Activated naive CD8-positive, alpha-beta T cell treated with anti-CD3 and anti-CD28 coated beads for 36 hours (primary cell): Measurements from ENCODE around the gene ZFAND3. TPM values are rescaled to one million over a fixed set of nuclear protein-coding genes. Genes with fewer than 3 reads are reported as not detected.
"Not testable (repeated sequence)": the region's sequence is repeated elsewhere in the genome, so short reads cannot be mapped to it uniquely, and the experiment has no call there.

Experiments
- DNase-seq: peaks from one replicate; pipeline ENCODE4 v3.0.0; 2021
- H3K27ac Mint-ChIP-seq: one replicate; pipeline ENCODE4 v1.8.0; 2022; ENCODE audit warnings: mild to moderate bottlenecking, moderate library complexity, mixed read lengths
- H3K27me3 Mint-ChIP-seq: one replicate; pipeline ENCODE4 v1.8.0; 2022; ENCODE audit warnings: mild to moderate bottlenecking, mixed read lengths
- H3K36me3 Mint-ChIP-seq: one replicate; pipeline ENCODE4 v1.8.0; 2021; ENCODE audit warnings: mild to moderate bottlenecking, mixed read lengths
- H3K4me1 Mint-ChIP-seq: one replicate; pipeline ENCODE4 v1.8.0; 2021; ENCODE audit warnings: mixed read lengths
- H3K4me3 Mint-ChIP-seq: one replicate; pipeline ENCODE4 v1.8.0; 2022; ENCODE audit warnings: mild to moderate bottlenecking, moderate library complexity, mixed read lengths
- H3K9me3 Mint-ChIP-seq: one replicate; pipeline ENCODE4 v1.8.0; 2022; ENCODE audit warnings: mixed read lengths
- total RNA-seq, 2 experiments: library from RNA; stranded (reverse); gene quantifications; one replicate each; pipeline ENCODE4 v1.2.3, GENCODE V29; 2021

The ZFAND3 gene
- total RNA-seq, 2 experiments from 2014 or later, result 36.3 to 38.5 TPM

DNA sequence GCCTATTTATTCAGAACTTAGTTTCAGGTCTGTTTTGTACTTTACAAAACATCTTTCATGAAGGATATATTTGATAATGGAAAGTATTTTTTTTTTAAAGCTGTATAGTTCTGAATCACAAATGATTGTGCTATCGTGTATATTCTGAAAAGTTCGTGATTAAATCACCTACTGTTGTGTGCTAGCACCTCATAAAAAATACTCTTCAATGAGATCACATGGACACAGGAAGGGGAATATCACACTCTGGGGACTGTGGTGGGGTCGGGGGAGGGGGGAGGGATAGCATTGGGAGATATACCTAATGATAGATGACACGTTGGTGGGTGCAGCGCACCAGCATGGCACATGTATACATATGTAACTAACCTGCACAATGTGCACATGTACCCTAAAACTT is 61.1 kb downstream of the ZFAND3 start:
- H3K4me3 Mint-ChIP-seq, DNase-seq, H3K27me3 Mint-ChIP-seq, H3K9me3 Mint-ChIP-seq, H3K36me3 Mint-ChIP-seq, H3K27ac Mint-ChIP-seq: not testable (repeated sequence)
- H3K4me1 Mint-ChIP-seq, result peaks cover 53% of the 10 kb centered on the region

DNA sequence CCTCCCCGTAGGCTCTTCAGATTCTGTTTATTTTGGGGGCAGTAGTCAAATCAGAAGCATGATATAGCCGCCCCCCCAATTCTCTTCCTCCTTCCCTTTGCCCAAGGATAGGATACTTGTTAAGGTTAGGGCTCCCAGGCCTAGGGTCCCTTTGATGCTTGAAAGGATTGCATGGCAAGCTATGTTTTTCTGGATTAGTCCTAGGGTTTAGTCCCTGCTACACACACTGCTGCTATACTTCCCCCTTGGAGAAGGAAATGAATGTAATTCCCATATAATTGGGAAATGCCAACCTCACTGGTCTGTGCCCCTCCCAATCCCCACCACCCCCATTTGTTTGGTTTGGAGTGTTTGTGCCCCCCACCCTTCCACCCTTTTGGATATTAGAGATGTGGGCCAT is 62.8 kb downstream of the ZFAND3 start:
- Mint-ChIP-seq H3K27ac (no peak overlapping the region), H3K4me3 (no peak overlapping the region), H3K27me3 (no peaks in the 10 kb centered on the region), H3K36me3 (peaks cover 8% of the 10 kb centered on the region), H3K4me1 (peaks cover 45% of the 10 kb centered on the region), H3K9me3 (peaks cover 4% of the 10 kb centered on the region)
- DNase-seq, result no peak

DNA sequence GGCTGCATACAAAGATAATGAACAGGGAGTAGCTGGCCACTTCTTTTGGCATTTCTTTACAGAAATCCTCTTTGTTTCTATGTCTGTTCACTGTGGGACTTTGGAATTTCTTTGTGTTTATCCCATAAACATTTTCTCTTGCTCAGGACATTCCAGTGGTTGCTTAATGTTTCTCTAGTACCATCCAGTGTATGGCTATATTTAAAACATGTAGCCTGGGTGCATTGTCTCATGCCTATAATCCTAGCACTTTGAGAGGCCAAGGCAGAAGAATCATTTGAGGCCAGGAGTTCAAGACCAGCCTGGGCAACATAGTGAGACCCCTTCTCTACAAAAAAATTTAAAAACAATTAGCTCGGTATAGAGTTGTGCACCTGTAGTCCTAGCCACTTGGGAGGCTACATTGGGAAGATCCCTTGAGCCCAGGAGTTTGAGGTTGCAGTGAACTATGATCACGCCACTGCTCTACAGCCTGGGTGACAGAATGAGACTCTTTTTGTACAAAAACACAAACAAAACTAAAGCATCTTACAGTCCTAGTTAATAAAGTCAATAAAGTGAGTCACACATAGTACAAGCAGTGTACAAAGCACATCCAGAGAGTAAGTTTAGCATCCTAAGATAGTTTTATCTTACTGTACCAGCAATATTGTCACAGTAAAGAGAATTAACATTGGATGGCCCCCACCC is 63.3 kb downstream of the ZFAND3 start:
- Mint-ChIP-seq H3K4me1 (peaks cover 42% of the 10 kb centered on the region), H3K27ac (no peak overlapping the region), H3K4me3 (no peak overlapping the region), H3K27me3 (no peaks in the 10 kb centered on the region), H3K9me3 (peaks cover 4% of the 10 kb centered on the region), H3K36me3 (peaks cover 3% of the 10 kb centered on the region)
- DNase-seq, result no peak

DNA sequence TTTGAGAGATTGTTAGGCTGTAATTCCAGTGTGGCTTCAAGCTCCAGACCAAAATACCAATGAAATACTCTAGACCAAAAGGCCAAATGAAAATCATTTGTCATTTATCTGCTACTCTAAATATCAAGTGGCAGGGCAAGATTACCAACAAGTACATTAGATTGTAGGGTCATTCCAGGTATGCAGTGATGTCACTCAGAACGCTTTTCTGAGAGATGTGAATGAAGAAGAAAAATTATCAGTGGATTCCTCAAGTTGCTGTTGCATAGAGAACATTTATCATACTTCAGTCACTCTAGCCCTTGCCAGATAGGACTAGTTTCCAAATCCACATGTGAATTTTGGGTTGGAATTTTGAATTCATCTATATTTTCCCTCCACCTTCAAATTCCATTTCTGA is 65.0 kb downstream of the ZFAND3 start:
- H3K4me3 Mint-ChIP-seq, result no peak overlapping the region
- no peak for DNase-seq
- H3K9me3 Mint-ChIP-seq, result peaks cover 4% of the 10 kb centered on the region
- peaks cover 3% of the 10 kb centered on the region for H3K36me3 Mint-ChIP-seq
- H3K4me1 Mint-ChIP-seq, result peaks cover 33% of the 10 kb centered on the region
- H3K27ac Mint-ChIP-seq, result no peak overlapping the region
- H3K27me3 Mint-ChIP-seq, result no peaks in the 10 kb centered on the region

DNA sequence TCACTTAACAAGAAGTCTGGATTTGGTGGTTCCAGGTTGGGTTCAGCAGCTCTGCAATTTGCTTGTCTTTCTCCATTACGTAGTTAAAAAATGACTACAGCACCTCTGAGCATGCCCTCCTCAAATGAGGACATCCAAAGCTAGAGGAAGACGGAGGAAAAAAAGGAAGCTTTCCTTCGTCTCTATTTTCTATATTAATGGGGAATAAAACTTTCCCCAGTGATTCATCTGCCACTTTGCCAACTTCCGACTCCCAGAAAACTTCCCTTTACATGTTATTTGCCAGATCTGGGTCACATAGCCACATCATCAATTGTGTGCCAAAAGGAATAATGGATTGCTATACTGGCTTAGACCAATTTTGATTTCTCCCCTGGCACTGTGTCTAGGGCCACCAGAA is 69.5 kb downstream of the ZFAND3 start:
- no peaks in the 10 kb centered on the region for H3K27me3 Mint-ChIP-seq
- H3K4me1 Mint-ChIP-seq, result peaks cover 27% of the 10 kb centered on the region
- H3K27ac Mint-ChIP-seq, result no peak overlapping the region
- peaks cover 26% of the 10 kb centered on the region for H3K36me3 Mint-ChIP-seq
- no peak overlapping the region for H3K4me3 Mint-ChIP-seq
- H3K9me3 Mint-ChIP-seq, result peaks cover 5% of the 10 kb centered on the region
- DNase-seq, result no peak

DNA sequence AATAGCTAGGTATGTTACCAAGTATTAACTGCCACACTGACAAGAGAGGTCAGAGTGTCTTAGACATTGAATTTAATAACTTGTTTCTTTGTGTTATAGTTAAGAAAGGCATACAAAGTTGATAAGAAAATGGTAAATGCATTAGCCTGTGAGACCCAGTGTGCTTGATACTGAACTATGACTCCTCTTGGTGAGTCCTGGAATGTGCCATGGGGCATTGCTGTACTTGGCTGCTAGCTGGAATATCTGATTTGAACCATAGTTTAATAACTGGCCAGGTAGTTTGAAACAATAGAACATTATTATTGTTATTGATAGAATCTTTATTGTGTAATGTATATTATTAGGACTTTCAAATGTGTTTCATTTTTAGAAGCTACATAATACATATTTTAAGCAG is 70.0 kb downstream of the ZFAND3 start:
- H3K27ac Mint-ChIP-seq, result no peak overlapping the region
- H3K9me3 Mint-ChIP-seq, result peaks cover 7% of the 10 kb centered on the region
- H3K4me1 Mint-ChIP-seq, result peaks cover 27% of the 10 kb centered on the region

DNA sequence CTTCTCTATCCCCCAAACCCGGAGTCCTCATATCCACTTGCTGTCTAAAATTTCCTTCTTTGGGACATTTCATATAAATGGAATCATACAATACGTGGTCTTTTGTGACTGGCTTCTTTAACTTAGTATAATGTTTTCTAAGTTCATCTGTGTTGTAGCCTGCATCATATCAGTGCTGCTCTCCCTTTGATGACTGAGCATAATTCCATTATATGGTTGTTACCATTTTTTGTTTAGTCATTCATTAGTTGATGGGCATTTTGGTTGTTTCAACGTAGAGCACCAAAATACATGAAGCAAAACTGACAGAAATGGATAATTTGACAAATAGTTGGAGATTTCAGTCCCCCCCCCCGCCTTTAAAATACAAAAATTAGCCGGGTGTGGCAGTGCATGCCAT is 71.5 kb downstream of the ZFAND3 start:
- Mint-ChIP-seq H3K27ac (no peak overlapping the region), H3K4me1 (peaks cover 31% of the 10 kb centered on the region), H3K36me3 (peaks cover 42% of the 10 kb centered on the region), H3K27me3 (no peaks in the 10 kb centered on the region), H3K4me3 (no peak overlapping the region), H3K9me3 (peaks cover 13% of the 10 kb centered on the region)
- DNase-seq, result no peak

More for the DNA sequence above, 70.0 kb downstream of the ZFAND3 start:
- H3K4me3 Mint-ChIP-seq, result no peak overlapping the region
- H3K36me3 Mint-ChIP-seq, result peaks cover 30% of the 10 kb centered on the region
- no peaks in the 10 kb centered on the region for H3K27me3 Mint-ChIP-seq
- no peak for DNase-seq

DNA sequence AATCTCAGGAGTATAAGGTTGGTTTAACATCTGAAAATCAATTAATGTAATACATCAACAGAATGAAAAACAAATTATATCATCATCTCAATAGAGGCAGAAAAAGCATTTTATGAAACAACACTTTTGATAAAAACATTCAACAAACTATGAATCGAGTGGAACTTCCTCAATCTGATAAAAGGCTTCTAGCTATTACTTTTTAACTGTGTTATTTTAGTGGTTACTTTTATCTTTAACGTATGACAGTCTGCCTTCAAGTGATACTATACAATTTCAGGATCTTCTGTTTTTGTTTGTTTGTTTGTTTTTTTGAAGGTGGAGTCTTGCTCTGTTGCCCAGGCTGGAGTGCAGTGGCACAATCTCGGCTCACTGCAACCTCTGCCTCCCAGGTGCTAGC is 73.7 kb downstream of the ZFAND3 start:
- H3K27ac Mint-ChIP-seq, result no peak overlapping the region
- no peaks in the 10 kb centered on the region for H3K27me3 Mint-ChIP-seq
- no peak overlapping the region for H3K4me3 Mint-ChIP-seq
- H3K4me1 Mint-ChIP-seq, result peaks cover 47% of the 10 kb centered on the region
- H3K36me3 Mint-ChIP-seq, result peaks cover 45% of the 10 kb centered on the region
- DNase-seq, result no peak
- peaks cover 15% of the 10 kb centered on the region for H3K9me3 Mint-ChIP-seq

DNA sequence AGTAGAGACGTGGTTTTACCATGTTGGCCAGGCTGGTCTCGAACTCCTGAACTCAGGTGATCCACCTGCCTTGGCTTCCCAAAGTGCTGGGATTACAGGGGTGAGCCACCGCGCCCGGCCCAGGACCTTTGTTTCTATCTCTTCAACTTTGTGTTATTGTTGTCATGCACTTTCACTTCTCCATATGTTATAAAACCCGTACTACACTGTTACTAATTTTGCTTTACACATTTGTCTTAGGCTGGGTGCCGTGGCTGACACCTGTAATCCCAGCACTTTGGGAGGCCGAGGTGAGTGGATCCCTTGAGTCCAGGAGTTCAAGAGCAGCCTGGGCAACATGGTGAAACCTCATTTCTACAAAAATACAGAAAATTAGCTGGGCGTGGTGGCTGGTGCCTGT is 74.2 kb downstream of the ZFAND3 start:
- H3K4me3 Mint-ChIP-seq, DNase-seq, H3K27me3 Mint-ChIP-seq: not testable (repeated sequence)
- H3K27ac Mint-ChIP-seq, result peak overlapping the region; percentile 30
- peaks cover 44% of the 10 kb centered on the region for H3K4me1 Mint-ChIP-seq
- H3K9me3 Mint-ChIP-seq, result peaks cover 15% of the 10 kb centered on the region
- peaks cover 45% of the 10 kb centered on the region for H3K36me3 Mint-ChIP-seq

DNA sequence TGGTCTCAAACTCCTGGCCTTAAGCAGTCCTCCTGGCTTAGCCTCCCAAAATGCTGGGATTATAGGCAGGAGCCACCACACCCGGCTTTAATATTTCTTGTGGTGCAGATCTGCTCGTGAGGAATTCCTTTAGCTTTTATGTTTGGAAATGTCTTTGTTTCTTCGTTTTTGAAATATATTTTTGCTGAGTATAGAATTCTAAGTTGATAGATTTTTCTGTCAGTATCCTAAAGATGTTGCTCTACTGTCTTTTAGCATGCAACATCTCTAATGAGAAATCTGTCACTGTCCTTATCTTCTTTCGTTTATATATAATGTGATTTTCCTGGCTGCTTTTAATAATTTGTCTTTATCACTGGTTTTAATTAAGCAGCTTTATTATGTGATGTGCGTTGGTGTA is 75.1 kb downstream of the ZFAND3 start:
- H3K4me1 Mint-ChIP-seq, result peaks cover 45% of the 10 kb centered on the region
- peaks cover 15% of the 10 kb centered on the region for H3K9me3 Mint-ChIP-seq
- DNase-seq, result no peak
- no peaks in the 10 kb centered on the region for H3K27me3 Mint-ChIP-seq
- H3K36me3 Mint-ChIP-seq, result peaks cover 45% of the 10 kb centered on the region
- H3K4me3 Mint-ChIP-seq, result no peak overlapping the region
- H3K27ac Mint-ChIP-seq, result no peak overlapping the region

DNA sequence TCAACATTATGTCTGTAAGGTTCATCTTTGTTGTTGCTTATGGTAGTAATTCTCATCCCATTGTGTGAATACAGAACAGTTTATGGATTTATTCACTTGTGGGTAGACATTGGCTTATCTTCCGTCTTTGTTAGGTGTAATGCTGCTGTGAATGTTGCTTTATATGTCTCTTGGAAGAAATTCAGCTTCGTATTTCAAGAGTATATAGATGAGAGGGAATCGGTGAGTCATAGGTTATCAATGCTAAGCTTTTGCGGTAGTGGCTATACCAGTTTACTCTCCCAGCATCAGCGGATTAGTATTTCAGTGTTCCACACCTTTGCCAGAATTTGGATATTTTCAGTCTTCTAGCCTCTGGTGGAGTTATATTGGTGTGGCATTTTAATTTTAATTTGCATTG is 77.8 kb downstream of the ZFAND3 start:
- peaks cover 13% of the 10 kb centered on the region for H3K9me3 Mint-ChIP-seq
- H3K4me1 Mint-ChIP-seq, result peaks cover 38% of the 10 kb centered on the region
- H3K36me3 Mint-ChIP-seq, result peaks cover 36% of the 10 kb centered on the region

DNA sequence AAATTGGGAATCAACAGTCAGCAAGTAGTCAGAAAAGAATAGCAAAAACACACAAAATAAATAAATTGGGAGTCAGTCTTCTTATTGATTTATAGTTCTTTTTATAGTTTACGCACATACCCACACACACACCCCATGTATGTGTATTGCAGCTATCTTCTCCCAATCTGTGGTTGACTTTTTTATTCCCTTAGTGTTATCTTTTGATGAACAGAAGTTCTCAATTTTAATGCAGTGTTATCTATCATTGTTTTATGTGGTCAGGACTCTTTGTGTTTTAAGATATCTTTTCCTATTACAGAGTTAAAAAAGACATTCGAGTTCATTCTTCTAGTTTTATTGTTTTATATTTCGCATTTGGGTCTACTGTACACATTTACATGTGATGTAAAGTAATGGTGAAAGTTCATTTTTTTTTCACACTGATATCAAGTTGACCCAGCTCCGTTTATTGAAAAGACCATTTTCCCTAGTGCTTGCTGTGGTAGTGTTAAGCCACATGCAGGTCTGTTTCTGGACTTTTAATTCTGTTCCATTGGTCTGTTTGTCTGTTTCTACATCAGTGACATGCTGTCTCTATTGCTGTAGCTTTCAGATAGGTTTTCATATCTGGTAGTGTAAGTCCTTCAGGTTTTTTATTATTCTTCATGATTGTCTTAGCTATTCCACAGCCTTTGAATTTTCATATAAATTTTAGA is 78.4 kb downstream of the ZFAND3 start:
- Mint-ChIP-seq H3K4me1 (peaks cover 33% of the 10 kb centered on the region), H3K27me3 (no peaks in the 10 kb centered on the region), H3K36me3 (peaks cover 30% of the 10 kb centered on the region), H3K27ac (no peak overlapping the region), H3K9me3 (peaks cover 13% of the 10 kb centered on the region), H3K4me3 (no peak overlapping the region)
- DNase-seq, result no peak

More for the DNA sequence above, 77.8 kb downstream of the ZFAND3 start:
- no peak overlapping the region for H3K27ac Mint-ChIP-seq
- no peaks in the 10 kb centered on the region for H3K27me3 Mint-ChIP-seq
- DNase-seq, result no peak
- H3K4me3 Mint-ChIP-seq, result no peak overlapping the region

DNA sequence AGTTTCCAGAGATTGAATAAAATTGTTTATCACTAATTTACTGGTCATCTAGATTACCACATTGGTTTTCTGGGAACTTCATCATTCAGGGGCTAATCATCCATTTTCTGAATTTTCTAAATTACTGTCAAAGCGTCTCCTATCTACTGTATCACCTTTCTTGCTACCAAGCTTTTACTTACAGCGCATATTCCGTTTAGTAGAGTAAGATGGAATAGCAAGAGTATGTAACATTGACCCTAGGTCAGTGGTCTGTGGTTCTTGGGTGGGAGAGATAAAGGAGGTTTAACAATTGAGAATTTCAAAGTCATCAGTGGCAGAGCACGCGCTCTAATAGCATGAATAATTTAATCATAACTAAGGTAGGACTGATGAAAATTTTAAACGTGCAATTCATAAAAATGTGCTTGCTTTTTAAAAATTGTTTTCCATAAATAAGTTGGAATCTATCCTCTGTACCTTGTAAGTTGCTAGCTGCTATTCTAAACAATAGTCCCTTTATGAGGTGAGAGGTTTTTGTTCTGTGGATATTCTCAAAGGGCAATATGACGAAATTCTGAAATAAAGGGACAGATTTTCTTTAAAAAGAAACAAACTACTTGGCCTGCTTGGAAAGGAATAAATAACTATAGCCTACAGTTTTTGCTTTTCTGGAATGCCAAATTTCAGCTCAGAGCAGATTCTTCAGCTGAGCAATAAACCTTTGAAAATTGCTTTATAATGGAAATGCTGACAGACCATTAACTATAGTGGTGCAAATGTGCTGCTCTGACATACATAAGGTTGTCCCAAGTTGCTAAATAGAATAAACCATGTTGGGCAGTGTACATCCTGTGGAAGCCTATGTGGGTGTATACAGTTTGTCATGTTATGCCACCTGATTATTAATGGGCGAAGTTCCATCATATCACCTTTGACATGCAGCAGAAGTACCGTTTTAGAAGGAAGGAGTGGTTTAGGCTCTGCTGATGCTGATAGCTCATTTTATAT is 84.1 kb downstream of the ZFAND3 start:
- H3K27me3 Mint-ChIP-seq, result no peaks in the 10 kb centered on the region
- no peak overlapping the region for H3K27ac Mint-ChIP-seq
- no peak overlapping the region for H3K4me3 Mint-ChIP-seq
- H3K9me3 Mint-ChIP-seq, result no peaks in the 10 kb centered on the region
- no peak for DNase-seq
- H3K4me1 Mint-ChIP-seq, result peaks cover 39% of the 10 kb centered on the region
- H3K36me3 Mint-ChIP-seq, result peaks cover 7% of the 10 kb centered on the region

DNA sequence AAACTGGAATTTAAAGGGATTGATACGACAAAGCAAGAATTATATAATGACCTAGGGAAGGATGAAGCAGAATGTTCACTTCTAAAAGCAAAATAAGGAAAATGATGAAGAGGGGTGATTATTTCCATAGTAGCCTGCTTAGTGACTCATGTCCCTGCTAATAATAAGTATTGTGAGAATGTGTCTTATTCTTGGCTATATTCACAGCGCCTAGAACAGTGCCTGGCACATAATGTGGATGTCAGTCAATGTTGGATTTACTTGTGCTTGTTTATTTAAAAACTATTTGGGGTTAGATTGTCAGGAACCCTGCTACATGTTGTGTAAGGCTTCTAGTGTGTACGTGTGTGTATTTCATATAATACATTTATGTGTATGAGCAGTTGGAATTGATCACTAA is 85.1 kb downstream of the ZFAND3 start:
- H3K4me3 Mint-ChIP-seq, result no peak overlapping the region
- DNase-seq, result no peak
- peaks cover 9% of the 10 kb centered on the region for H3K36me3 Mint-ChIP-seq
- H3K4me1 Mint-ChIP-seq, result peaks cover 42% of the 10 kb centered on the region
- no peaks in the 10 kb centered on the region for H3K9me3 Mint-ChIP-seq
- H3K27ac Mint-ChIP-seq, result no peak overlapping the region
- no peaks in the 10 kb centered on the region for H3K27me3 Mint-ChIP-seq

DNA sequence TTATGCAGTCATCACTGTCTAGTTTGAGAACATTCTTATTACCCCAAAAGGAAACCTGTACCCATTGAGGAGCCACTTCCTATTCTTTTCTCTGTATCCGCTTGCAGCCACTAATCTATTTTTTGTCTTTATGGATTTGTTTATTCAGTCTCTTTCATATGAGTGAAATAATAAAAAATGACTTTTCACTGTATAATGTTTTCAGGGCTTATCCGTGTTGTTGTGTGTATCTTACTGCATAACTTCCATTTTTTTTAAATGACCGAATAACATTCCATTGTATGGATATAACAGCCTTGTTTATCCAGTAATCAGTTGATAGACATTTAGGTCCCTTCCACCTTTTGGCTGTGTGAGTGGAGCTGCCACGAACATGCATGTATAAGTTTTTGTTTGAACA is 86.6 kb downstream of the ZFAND3 start:
- no peaks in the 10 kb centered on the region for H3K27me3 Mint-ChIP-seq
- H3K9me3 Mint-ChIP-seq, result no peaks in the 10 kb centered on the region
- no peak overlapping the region for H3K27ac Mint-ChIP-seq
- peaks cover 52% of the 10 kb centered on the region for H3K4me1 Mint-ChIP-seq
- no peak overlapping the region for H3K4me3 Mint-ChIP-seq
- peaks cover 13% of the 10 kb centered on the region for H3K36me3 Mint-ChIP-seq
- no peak for DNase-seq
